Loucy (cell line): ENCODE measurements around the gene CRABP1.

Experiments used
- H2AFZ ChIP-seq: fragments of 200-600 bp; sonication (generic); 2 replicates; pipeline ENCODE4 v1.6.0; 2016; ENCODE audit warnings: antibody characterized with exemption, mild to moderate bottlenecking, low read length, moderate library complexity
- H3F3A ChIP-seq: fragments of 200-600 bp; 2 replicates; pipeline ENCODE4 v1.6.0; 2016; ENCODE audit warnings: antibody characterized with exemption, low read depth, mild to moderate bottlenecking
- H3K27me3 ChIP-seq: fragments of 200-600 bp; sonication (generic); 2 replicates; pipeline ENCODE4 v1.6.1; 2014; ENCODE audit warnings: low read length, mild to moderate bottlenecking; ENCODE audit not compliant: insufficient read depth, poor library complexity, severe bottlenecking
- H3K36me3 ChIP-seq: fragments of 200-600 bp; sonication (generic); 2 replicates; pipeline ENCODE4 v1.6.1; 2016; ENCODE audit warnings: low read length; ENCODE audit not compliant: insufficient read depth
- H3K4me1 ChIP-seq: fragments of 200-600 bp; sonication (generic); 2 replicates; pipeline ENCODE4 v1.5.1; 2014; ENCODE audit warnings: low read length, mild to moderate bottlenecking; ENCODE audit not compliant: insufficient read depth, poor library complexity, severe bottlenecking
- H3K4me2 ChIP-seq: fragments of 200-600 bp; sonication (generic); 2 replicates; pipeline ENCODE4 v1.6.0; 2014; ENCODE audit warnings: antibody characterized with exemption, low read length, low read depth, mild to moderate bottlenecking; ENCODE audit not compliant: poor library complexity, severe bottlenecking
- H3K4me3 ChIP-seq: fragments of 200-600 bp; sonication (generic); 2 replicates; pipeline ENCODE4 v1.5.1; 2014; ENCODE audit warnings: low read length, mild to moderate bottlenecking, mixed read lengths; ENCODE audit not compliant: poor library complexity, severe bottlenecking
- H3K79me2 ChIP-seq: fragments of 200-600 bp; sonication (generic); 2 replicates; pipeline ENCODE4 v1.6.1; 2014; ENCODE audit warnings: low read length; ENCODE audit not compliant: insufficient read depth
- H3K9ac ChIP-seq: fragments of 200-600 bp; sonication (generic); 2 replicates; pipeline ENCODE4 v1.6.0; 2014; ENCODE audit warnings: mild to moderate bottlenecking, low read depth, low read length, moderate library complexity; ENCODE audit not compliant: poor library complexity, severe bottlenecking
- H3K9me2 ChIP-seq: fragments of 200-600 bp; sonication (generic); replicated peaks from 2 replicates; pipeline ENCODE4 v1.6.1; 2016; ENCODE audit warnings: low read depth, low read length, mixed read lengths
- H3K9me3 ChIP-seq: fragments of 200-600 bp; sonication (generic); 2 replicates; pipeline ENCODE4 v1.6.1; 2014; ENCODE audit warnings: mild to moderate bottlenecking, antibody characterized with exemption, low read length, low read depth; ENCODE audit not compliant: insufficient read depth
- H4K20me1 ChIP-seq: fragments of 200-600 bp; sonication (generic); 2 replicates; pipeline ENCODE4 v1.6.0; 2014; ENCODE audit warnings: antibody characterized with exemption, low read length, mild to moderate bottlenecking; ENCODE audit not compliant: insufficient read depth, poor library complexity, severe bottlenecking
- CTCF ChIP-seq: fragments of 200-600 bp; sonication (generic); conservative IDR thresholded peaks from 2 replicates; pipeline ENCODE4 v1.5.1; 2014; ENCODE audit warnings: mild to moderate bottlenecking, antibody characterized with exemption, low read length
- EZH2phosphoT487 ChIP-seq: fragments of 200-600 bp; IDR thresholded peaks from 2 replicates; pipeline ENCODE4 v1.6.1; 2018; ENCODE audit warnings: antibody characterized with exemption, mild to moderate bottlenecking, moderate library complexity, borderline replicate concordance

CRABP1 gene

GRCh38 chr15:78342021-78342420, 1.9 kb downstream of the CRABP1 start:
- H3K9me2 ChIP-seq = no peaks in the 10 kb centered on the region
- H3K4me1 ChIP-seq = no peaks in the 10 kb centered on the region
- no peaks in the 10 kb centered on the region for H3K79me2 ChIP-seq
- H3K27me3 ChIP-seq = no peaks in the 10 kb centered on the region
- no peaks in the 10 kb centered on the region for H3K9me3 ChIP-seq
- no peak overlapping the region for H3K4me2 ChIP-seq
- H3K36me3 ChIP-seq = no peaks in the 10 kb centered on the region
- H2AFZ ChIP-seq = no peak overlapping the region
- H4K20me1 ChIP-seq = no peaks in the 10 kb centered on the region
- no peak for TF ChIP-seq CTCF
- no peak for TF ChIP-seq EZH2phosphoT487
- no peak overlapping the region for H3K4me3 ChIP-seq
- H3F3A ChIP-seq = no peaks in the 10 kb centered on the region
- no peak overlapping the region for H3K9ac ChIP-seq

GRCh38 chr15:78343276-78344060, 3.3 kb downstream of the CRABP1 start:
- no peaks in the 10 kb centered on the region for H3F3A ChIP-seq
- H4K20me1 ChIP-seq = no peaks in the 10 kb centered on the region
- no peak overlapping the region for H3K4me2 ChIP-seq
- H3K4me1 ChIP-seq = no peaks in the 10 kb centered on the region
- H3K9ac ChIP-seq = no peak overlapping the region
- H3K79me2 ChIP-seq = no peaks in the 10 kb centered on the region
- H3K4me3 ChIP-seq = no peak overlapping the region
- no peaks in the 10 kb centered on the region for H3K9me3 ChIP-seq
- TF ChIP-seq CTCF (no peak), EZH2phosphoT487 (no peak)
- H3K9me2 ChIP-seq = no peaks in the 10 kb centered on the region
- H3K36me3 ChIP-seq = no peaks in the 10 kb centered on the region
- H3K27me3 ChIP-seq = no peaks in the 10 kb centered on the region
- H2AFZ ChIP-seq = no peak overlapping the region

GRCh38 chr15:78345396-78346125, 5.4 kb downstream of the CRABP1 start:
- H3K36me3 ChIP-seq = no peaks in the 10 kb centered on the region
- no peak overlapping the region for H3K4me2 ChIP-seq

More at GRCh38 chr15:78345396-78346125, 5.4 kb downstream of the CRABP1 start:
- H3K9ac ChIP-seq = no peak overlapping the region
- no peaks in the 10 kb centered on the region for H4K20me1 ChIP-seq
- H3K79me2 ChIP-seq = no peaks in the 10 kb centered on the region
- H3F3A ChIP-seq = no peaks in the 10 kb centered on the region
- no peaks in the 10 kb centered on the region for H3K27me3 ChIP-seq
- H2AFZ ChIP-seq = peak overlapping the region; percentile 7; the same call in 1 of the 2 replicates
- no peaks in the 10 kb centered on the region for H3K9me3 ChIP-seq
- H3K4me3 ChIP-seq = no peak overlapping the region
- H3K9me2 ChIP-seq = no peaks in the 10 kb centered on the region
- TF ChIP-seq EZH2phosphoT487 = no peak
- TF ChIP-seq CTCF = no peak
- H3K4me1 ChIP-seq = no peaks in the 10 kb centered on the region
